Brain microvascular endothelial cell (primary cell): ENCODE results near the gene POFUT1.

Source experiments
- DNase-seq: peaks from one replicate; pipeline ENCODE4 v3.0.0-alpha.2; 2020
- H3K27ac ChIP-seq: fragments of 250-450 bp; sonication (Bioruptor Pico); 2 replicates; pipeline ENCODE4 v1.5.1; 2020; ENCODE audit warnings: mild to moderate bottlenecking, moderate library complexity
- H3K27me3 ChIP-seq: fragments of 250-450 bp; sonication (Bioruptor Pico); replicated peaks from 2 replicates; pipeline ENCODE4 v1.5.1; 2020; ENCODE audit warnings: mild to moderate bottlenecking
- H3K36me3 ChIP-seq: fragments of 250-450 bp; sonication (Bioruptor Pico); replicated peaks from 2 replicates; pipeline ENCODE4 v1.5.1; 2020; ENCODE audit warnings: mild to moderate bottlenecking
- H3K4me3 ChIP-seq: 2 replicates; pipeline ENCODE4 v1.5.1; 2011; ENCODE audit warnings: low read depth, mild to moderate bottlenecking, control low read depth, low read length, moderate library complexity
- in situ Hi-C: cut with HindIII; loops from 2 replicates; pipeline ENCODE4 v1.10.0; 2017; ENCODE audit warnings: low sequenced_read_pairs, low pct_ligation_motif_present
- TF ChIP-seq, protein P1 (sequence below): IDR thresholded peaks from 2 replicates; pipeline ENCODE4 v1.5.1; 2011; ENCODE audit warnings: low read depth, mild to moderate bottlenecking, moderate library complexity, low read length, control low read depth, inconsistent platforms; ENCODE audit errors: missing control alignments

Gene POFUT1

DNA sequence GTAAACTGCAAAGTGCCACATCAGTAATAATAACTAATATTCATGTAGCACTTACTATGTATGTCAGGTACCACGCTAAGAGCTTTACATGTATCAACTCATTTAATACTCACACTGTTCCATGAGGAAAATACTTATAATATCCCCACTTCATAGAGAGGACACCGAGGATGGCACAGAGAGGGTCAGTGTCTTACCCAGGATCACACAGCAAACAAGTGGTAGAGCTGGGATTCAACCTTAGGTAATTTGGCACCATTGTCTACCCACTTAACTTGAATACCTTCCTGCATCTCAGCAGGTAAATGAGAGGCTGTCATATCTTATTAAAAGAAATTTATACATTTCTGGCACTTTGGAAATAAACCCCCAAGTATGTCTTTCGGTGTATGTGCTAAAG is 8.0 kb downstream of the POFUT1 start:
- in situ Hi-C loops: no loop called here
- Histone ChIP-seq H3K27ac (no peak overlapping the region), H3K27me3 (no peaks in the 10 kb centered on the region), H3K36me3 (peaks cover 49% of the 10 kb centered on the region), H3K4me3 (no peak overlapping the region)
- no peak for DNase-seq
- TF ChIP-seq, protein P1, sequence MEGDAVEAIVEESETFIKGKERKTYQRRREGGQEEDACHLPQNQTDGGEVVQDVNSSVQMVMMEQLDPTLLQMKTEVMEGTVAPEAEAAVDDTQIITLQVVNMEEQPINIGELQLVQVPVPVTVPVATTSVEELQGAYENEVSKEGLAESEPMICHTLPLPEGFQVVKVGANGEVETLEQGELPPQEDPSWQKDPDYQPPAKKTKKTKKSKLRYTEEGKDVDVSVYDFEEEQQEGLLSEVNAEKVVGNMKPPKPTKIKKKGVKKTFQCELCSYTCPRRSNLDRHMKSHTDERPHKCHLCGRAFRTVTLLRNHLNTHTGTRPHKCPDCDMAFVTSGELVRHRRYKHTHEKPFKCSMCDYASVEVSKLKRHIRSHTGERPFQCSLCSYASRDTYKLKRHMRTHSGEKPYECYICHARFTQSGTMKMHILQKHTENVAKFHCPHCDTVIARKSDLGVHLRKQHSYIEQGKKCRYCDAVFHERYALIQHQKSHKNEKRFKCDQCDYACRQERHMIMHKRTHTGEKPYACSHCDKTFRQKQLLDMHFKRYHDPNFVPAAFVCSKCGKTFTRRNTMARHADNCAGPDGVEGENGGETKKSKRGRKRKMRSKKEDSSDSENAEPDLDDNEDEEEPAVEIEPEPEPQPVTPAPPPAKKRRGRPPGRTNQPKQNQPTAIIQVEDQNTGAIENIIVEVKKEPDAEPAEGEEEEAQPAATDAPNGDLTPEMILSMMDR: no peak

DNA sequence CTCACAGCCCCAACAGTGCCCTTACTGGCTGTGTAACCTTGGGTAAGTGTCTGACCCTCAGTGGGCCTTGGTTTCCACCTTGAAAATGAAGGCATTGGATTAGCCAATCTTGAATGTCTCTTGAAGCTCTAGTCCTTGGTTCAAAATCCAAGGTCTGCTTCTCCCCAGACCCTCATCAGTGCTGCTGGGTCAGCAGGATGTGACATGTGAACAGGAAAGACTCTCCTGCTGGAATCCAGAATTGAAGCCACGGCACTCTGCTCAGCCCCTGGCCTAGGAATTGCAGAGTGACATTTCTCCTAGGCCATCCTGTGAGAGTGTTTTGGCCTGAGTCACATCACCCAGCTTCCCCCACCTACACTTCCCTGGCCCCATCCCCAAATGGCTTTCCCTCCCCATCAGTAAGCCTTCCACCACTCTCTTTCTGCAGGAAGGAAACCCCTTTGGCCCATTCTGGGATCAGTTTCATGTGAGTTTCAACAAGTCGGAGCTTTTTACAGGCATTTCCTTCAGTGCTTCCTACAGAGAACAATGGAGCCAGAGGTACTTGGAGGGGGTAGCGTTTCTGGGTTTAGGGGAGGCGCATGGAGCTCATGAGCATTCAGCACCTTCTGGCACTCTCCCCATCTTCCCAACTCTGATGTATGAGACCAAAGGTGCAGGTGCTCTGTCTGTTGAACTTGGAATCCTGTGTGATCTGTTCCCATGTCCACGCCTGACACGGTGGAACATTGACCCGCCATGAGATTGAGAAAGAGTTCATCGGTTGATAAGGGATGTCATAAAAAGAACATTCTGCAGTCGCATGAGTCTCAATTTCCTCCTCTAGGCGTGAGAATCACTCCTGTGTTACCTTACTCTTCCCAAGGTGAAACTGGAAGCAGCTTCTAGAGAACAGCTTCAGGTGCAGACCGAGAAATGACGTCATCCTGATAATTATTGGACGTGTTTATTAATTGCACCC is 8.8 kb downstream of the POFUT1 start:
- no peak overlapping the region for H3K4me3 ChIP-seq
- in situ Hi-C loops: no loop called here
- DNase-seq: no peak
- TF ChIP-seq, protein P1: no peak
- no peaks in the 10 kb centered on the region for H3K27me3 ChIP-seq
- H3K36me3 ChIP-seq: peaks cover 49% of the 10 kb centered on the region
- H3K27ac ChIP-seq: no peak overlapping the region

DNA sequence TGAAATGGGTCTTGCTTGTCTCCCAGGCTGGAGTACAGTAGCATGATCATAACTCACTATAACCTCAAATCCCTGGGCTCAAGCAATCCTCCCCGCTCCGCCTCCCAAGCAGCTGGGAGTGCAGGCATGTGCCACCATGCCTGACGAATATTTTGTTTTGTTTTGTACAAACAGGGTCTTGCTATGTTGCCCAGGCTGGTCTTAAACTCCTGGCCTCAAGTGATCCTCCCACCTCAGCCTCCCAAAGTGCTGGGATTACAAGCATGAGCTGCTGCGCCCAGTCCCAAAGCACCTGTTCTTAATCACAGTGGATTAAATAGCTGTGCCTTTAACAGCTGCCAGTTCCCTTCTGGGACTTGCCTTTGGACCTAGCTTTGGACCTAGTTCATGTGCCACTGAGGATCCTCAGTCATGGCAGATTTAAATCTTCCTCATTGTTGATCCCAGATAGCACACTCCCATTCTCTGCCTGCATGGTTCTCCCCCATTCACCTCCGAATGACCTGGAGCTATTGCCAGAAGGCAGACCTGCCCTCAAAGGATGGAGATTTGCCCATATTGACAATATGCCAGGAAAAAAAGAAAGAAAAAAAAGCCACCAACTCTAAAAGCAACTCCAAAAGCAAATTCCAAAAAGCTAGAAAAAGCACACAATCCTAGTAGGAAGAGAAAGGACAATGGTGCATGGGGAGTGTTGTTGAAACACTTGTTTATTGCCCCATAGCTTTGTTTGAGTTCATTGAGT is 10.6 kb downstream of the POFUT1 start:
- Histone ChIP-seq H3K27ac (no peak overlapping the region), H3K4me3 (no peak overlapping the region), H3K27me3 (no peaks in the 10 kb centered on the region), H3K36me3 (peaks cover 53% of the 10 kb centered on the region)
- in situ Hi-C loops: no loop called here
- no peak for DNase-seq
- TF ChIP-seq, protein P1: no peak

DNA sequence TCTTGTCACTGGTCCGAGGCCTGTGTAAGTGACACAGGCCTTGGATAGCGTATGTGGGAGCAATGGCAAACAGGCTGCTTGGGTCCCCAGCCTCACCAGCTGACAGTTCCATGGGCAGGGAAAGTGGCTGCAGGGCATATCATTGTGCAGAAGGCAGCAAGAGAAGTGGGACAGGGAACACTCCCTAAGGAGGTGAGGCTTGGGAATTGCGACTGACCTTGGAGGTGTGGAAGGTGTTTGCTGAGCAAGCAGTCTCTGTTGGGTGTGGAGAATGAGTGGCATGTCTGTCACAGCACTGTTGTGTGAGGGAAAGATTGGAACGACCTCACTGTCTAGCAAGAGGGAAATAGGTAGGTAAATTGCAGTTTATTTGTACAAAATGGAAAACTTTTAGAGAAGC is 16.8 kb downstream of the POFUT1 start:
- H3K4me3 ChIP-seq: no peak overlapping the region
- DNase-seq: no peak
- H3K27me3 ChIP-seq: no peaks in the 10 kb centered on the region
- in situ Hi-C loops: no loop called here
- H3K27ac ChIP-seq: no peak overlapping the region
- TF ChIP-seq, protein P1: no peak
- H3K36me3 ChIP-seq: peaks cover 38% of the 10 kb centered on the region

DNA sequence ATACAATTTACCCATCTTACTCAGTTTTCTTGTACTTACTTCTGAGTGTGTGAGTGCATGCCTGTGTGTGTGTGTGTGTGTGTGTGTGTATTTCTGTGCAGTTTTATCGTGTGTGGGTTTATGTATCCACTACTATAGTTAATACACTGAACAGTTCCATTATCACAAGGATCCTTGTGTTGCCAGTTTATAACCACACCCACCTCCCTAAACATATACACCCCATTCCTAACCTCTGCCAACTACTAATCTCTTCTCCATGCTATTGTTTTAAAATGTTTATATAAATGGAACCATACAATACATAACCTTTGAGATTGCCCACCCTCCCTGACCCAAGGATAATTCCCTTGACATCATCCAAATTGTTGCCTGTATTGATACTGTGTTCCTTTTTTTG is 18.7 kb downstream of the POFUT1 start:
- Histone ChIP-seq H3K27me3 (no peaks in the 10 kb centered on the region), H3K36me3 (peaks cover 43% of the 10 kb centered on the region), H3K4me3 (no peak overlapping the region), H3K27ac (no peak overlapping the region)
- in situ Hi-C loops: no loop called here
- DNase-seq: no peak
- TF ChIP-seq, protein P1: no peak
